HG03135 (cell line): ENCODE results near the gene ARSB.
"Not testable (repeated sequence)": the region's sequence is repeated elsewhere in the genome, so short reads cannot be mapped to it uniquely, and the experiment has no call there.

Experiments used
- ATAC-seq: cut with Tn5 transposase; IDR thresholded peaks from one replicate; pipeline ENCODE4 v1.9.1; 2021; ENCODE audit warnings: mild to moderate bottlenecking, moderate library complexity; ENCODE audit not compliant: unreplicated experiment

The ARSB gene

GRCh38 chr5:78758169-78758839 lies 226.8 kb downstream of the ARSB start:
- ATAC-seq: peak; percentile 66

- peak; percentile 40 for ATAC-seq
Observed at GRCh38 chr5:78757269-78758053, 227.6 kb downstream of the ARSB start.

- no peak for ATAC-seq
Observed at GRCh38 chr5:78756858-78757257, 228.3 kb downstream of the ARSB start.

- ATAC-seq: no peak
Observed at GRCh38 chr5:78755822-78756429, 229.2 kb downstream of the ARSB start.

DNA sequence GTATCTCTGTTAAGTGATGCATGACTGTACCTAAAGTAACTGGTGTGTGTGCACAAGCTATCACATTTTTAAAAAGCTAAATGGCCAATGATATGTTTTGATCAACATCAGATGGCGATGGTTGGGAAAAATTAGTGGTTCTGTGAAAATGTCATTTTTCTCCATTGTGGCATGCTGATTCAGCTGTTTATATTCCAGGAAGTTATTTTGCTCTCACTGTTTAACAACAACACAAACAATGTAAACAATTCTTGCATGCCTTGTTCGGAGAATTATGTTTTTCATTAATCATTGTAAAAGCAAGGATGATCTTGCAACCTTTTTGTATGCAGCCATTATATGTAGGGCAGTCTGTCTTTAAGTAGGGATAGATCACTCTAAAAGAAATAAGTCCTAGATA lies 230.5 kb downstream of the ARSB start:
- ATAC-seq: no peak

GRCh38 chr5:78753093-78753531 lies 232.0 kb downstream of the ARSB start:
- no peak for ATAC-seq

- no peak for ATAC-seq
Observed at GRCh38 chr5:78751872-78752271, 233.2 kb downstream of the ARSB start.

DNA sequence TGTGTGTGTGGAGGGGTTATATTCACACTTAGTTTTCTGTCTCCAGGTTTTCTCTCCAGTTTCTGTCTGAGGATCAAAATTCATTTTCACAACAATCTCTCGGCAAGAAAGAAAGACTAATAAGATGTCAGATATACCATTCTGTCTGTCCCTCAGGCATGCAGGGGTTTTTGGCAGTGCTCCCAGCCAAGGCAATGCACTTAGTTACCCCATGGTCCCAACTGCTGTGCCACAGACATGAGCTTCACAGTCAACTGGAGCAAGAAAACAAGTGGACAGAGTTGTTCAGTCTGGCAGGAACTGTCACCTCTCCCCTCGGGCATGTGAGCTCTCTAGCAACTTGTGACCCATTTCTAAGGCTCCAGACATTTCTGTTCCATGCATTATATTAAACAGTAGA lies 234.8 kb downstream of the ARSB start:
- ATAC-seq: no peak

DNA sequence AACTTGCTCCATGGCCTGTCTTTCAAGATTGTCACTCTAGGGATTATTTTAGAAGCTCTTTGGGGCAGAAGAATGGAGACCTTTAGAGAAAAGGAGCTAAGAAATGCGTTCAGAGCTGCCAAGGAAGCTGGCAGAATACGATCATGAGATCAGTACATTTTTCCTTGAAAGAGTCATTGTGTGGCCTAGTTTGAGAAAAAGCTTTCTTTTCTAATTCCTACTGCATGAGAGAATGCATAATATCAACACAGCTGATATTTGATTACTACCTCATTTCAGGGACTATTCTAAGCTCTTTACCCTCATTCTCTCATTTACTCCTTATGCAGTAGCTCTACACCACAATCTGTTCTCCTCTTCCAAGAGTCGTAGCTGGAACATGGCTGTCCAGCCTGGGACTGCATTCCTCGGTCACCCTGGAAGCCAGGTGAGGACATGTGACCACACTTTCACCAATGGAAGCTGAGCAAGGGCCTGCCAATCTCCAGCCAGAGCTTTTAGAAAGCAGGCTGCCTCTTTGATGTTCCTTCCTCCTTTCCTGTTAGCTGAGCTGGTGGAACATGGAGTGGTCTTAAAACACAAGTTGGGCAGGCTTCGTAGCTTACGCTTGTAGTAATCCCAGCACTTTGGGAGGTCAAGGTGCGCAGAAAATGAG lies 237.3 kb downstream of the ARSB start:
- ATAC-seq: no peak

DNA sequence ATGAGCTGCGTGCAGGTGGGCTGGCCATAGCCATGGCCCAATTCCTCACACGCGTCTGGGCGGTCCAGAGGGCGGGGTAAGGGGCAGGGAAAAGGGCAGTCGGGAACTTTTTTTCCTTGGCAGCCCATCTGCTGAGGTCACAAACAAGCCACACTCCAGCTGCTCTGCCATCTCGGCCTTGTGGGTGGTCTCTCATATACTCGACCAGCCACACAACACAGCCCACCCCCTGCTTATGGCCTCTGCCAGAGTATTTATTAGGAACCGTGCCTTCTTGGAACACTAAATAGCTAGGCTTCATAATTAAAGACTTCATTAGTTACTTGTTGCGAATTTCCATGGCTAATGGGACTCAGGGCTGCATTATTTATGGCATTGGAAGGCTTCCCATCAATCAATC lies 238.1 kb downstream of the ARSB start:
- no peak for ATAC-seq

GRCh38 chr5:78746021-78746770 lies 238.9 kb downstream of the ARSB start:
- no peak for ATAC-seq

GRCh38 chr5:78744951-78745534 lies 240.1 kb downstream of the ARSB start:
- ATAC-seq: no peak

- ATAC-seq: no peak
Observed at GRCh38 chr5:78741019-78741418, 244.1 kb downstream of the ARSB start.

DNA sequence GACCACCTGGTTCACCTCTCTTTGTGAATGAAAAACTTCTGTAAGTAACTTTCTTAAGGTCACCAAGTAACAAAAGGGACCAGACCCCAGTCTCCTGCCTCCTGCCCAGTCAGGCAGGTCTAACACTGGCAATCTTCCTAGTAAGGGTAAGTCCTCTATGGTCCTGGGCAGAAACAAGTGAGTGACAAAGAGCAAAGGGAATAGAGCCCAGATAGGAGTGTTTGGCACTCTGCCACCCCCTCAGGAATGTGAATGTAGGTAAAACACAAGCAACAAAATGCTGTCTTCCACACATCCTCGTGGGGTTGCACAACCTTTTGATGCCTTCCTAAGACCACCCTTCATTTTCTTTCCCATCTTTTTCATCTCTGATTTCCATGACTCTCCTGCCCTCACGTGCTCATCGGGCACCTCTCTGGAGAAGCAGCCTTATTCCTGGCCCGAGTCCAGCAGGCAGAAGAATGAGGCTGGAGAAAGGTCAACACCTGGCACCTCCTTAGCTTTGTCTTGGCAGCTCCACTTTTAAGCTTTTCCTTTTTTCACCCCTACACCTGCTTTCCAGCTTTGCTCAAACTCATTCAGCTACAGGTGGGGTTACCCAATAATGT lies 246.3 kb downstream of the ARSB start:
- ATAC-seq: no peak

DNA sequence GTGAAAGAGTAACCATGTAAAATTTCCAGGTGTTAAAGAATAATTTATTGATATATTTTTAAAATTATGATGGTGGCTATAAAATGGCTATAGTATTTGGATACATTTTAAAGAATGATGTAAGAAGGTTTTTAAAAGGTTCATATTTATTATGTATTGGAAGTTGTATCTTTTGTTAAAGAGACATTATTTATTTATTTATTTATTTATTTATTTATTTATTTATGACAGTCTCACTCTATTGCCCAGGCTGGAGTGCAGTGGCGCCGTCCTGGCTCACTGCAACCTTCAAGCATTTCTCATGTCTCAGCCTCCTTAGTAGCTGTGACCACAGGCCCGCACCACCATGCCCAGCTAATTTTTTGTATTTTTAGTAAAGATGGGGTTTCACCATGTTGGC lies 247.0 kb downstream of the ARSB start:
- ATAC-seq: no peak

DNA sequence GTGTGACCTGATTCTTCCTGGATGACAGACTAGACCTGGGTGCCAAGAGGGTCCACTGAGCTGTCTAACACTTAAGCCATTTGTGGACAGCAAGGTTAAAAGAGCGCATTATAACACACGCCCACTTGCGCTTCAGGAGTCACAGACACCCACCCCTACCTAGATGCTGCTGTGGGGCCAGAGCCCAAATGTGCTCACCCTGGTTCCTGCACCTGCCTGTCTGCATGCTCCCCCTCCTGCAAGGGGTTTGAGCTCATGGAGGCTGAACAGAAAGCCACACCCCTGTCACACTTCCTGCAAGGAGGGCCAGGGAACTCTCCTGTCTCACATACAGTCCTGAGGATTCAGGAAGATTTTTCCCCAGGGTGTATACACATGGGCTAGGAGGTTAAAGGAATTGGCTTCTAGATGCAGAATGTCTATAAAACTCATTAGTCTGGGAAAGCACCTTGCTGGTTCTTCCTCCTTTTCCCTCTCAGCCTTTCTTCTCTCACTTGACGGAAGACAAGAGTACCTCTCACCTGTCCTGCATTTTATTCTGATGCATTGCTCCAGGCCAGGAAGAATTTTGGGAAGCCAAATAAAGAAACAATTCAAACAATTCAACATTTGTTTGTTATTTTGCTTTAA lies 249.2 kb downstream of the ARSB start:
- no peak for ATAC-seq

DNA sequence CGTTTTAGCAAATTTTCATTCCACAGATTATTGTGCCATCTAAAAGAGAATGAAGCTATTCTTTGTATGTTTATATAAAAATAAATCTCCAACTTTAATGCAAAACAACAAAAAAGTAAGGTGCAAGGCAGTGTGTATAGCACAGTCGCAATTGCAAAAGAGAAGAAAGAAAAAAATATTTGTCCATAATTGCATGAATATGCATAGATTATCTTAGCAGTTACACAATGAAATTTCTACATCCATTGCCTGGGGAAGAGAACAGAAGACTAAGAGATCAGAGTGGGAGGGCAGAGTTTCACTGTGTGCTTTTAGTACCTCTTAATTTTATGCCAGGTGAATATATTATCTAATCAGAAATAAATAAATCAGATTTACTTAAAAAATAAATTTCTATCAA lies 250.2 kb downstream of the ARSB start:
- no peak for ATAC-seq

DNA sequence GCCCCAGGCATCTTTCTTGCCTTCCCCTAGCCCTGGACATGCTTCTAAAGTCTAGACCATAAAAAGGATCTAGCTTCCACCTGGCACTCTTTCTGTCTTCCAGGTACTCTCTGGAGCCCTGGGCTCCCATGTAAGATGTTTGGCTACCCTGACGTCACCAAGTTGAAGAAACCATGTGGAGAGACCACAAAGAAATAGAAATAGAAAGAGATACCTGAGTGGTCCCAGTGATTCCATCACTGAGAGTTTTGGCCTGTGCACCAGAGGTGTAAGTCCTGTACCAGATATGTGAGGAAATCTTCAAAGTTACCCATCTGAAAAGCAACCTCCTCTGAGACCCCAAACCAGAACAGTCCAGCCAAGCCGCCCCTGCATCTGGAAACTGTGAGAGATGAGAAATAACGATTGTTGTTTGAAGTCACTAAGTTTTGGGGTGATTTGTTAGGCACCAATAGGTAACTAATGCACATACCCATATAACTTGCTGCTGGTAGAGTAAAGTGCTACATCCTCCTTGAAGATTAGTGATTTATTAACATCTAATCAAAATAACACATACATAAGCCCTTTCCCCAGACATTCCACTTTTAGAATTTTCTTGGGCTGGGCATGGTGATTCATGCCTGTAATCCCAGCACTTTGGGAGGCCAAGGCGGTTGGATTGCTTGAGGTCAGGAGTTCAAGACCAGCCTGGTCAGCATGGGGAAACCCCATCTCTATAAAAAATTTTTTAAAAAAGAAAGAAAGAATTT lies 250.8 kb downstream of the ARSB start:
- ATAC-seq: no peak

- not testable (repeated sequence) for ATAC-seq
Observed at GRCh38 chr5:78732721-78733120, 252.4 kb downstream of the ARSB start.
